ENCODE results near the gene NRROS. TPM values are rescaled to one million over a fixed set of nuclear protein-coding genes. Genes with fewer than 3 reads are reported as not detected.

The NRROS gene
- total RNA-seq, 1 donor from 2014 or later: 1.5 TPM

GRCh38 chr3:196697270-196697669 lies 57.8 kb downstream of the NRROS start:
- H3K36me3 Mint-ChIP-seq (ENCODE audit: low read depth): no peaks in the 10 kb centered on the region
- no peaks in the 10 kb centered on the region for H3K4me1 Mint-ChIP-seq
- DNase-seq (ENCODE audit: low read depth, low spot score): no peak
- no peaks in the 10 kb centered on the region for H3K9me3 Mint-ChIP-seq
- no peak overlapping the region for H3K27ac Mint-ChIP-seq (ENCODE audit: unreplicated experiment)
- H3K27me3 Mint-ChIP-seq (ENCODE audit: low read depth): no peaks in the 10 kb centered on the region
- no peak overlapping the region for H3K4me3 Mint-ChIP-seq
- TF ChIP-seq CTCF (conservative IDR thresholded peaks at IDR 0.05): no peak

GRCh38 chr3:196699749-196700148 lies 60.3 kb downstream of the NRROS start:
- Mint-ChIP-seq H3K4me1 (no peaks in the 10 kb centered on the region), H3K4me3 (no peak overlapping the region), H3K9me3 (no peaks in the 10 kb centered on the region), H3K27ac (ENCODE audit: unreplicated experiment) (no peak overlapping the region), H3K36me3 (ENCODE audit: low read depth) (no peaks in the 10 kb centered on the region), H3K27me3 (ENCODE audit: low read depth) (no peaks in the 10 kb centered on the region)
- DNase-seq (ENCODE audit: low read depth, low spot score): no peak
- no peak for TF ChIP-seq CTCF (conservative IDR thresholded peaks at IDR 0.05)

GRCh38 chr3:196700801-196701200 lies 61.3 kb downstream of the NRROS start:
- no peak overlapping the region for H3K4me3 Mint-ChIP-seq
- H3K36me3 Mint-ChIP-seq (ENCODE audit: low read depth): no peaks in the 10 kb centered on the region
- DNase-seq (ENCODE audit: low read depth, low spot score): no peak
- no peaks in the 10 kb centered on the region for H3K4me1 Mint-ChIP-seq
- H3K9me3 Mint-ChIP-seq: no peaks in the 10 kb centered on the region
- no peaks in the 10 kb centered on the region for H3K27me3 Mint-ChIP-seq (ENCODE audit: low read depth)
- TF ChIP-seq CTCF (conservative IDR thresholded peaks at IDR 0.05): no peak
- H3K27ac Mint-ChIP-seq (ENCODE audit: unreplicated experiment): no peak overlapping the region

- H3K27ac Mint-ChIP-seq (ENCODE audit: unreplicated experiment): no peak overlapping the region
- H3K27me3 Mint-ChIP-seq (ENCODE audit: low read depth): no peaks in the 10 kb centered on the region
- DNase-seq (ENCODE audit: low read depth, low spot score): no peak
- no peaks in the 10 kb centered on the region for H3K36me3 Mint-ChIP-seq (ENCODE audit: low read depth)
- no peak for TF ChIP-seq CTCF (conservative IDR thresholded peaks at IDR 0.05)
- H3K4me3 Mint-ChIP-seq: no peak overlapping the region
- H3K9me3 Mint-ChIP-seq: no peaks in the 10 kb centered on the region
- peaks cover 1% of the 10 kb centered on the region for H3K4me1 Mint-ChIP-seq
Observed at GRCh38 chr3:196706327-196706726, 66.8 kb downstream of the NRROS start.

GRCh38 chr3:196706731-196707130 lies 67.2 kb downstream of the NRROS start:
- peaks cover 5% of the 10 kb centered on the region for H3K4me1 Mint-ChIP-seq
- TF ChIP-seq CTCF (conservative IDR thresholded peaks at IDR 0.05): no peak
- no peak overlapping the region for H3K27ac Mint-ChIP-seq (ENCODE audit: unreplicated experiment)
- no peaks in the 10 kb centered on the region for H3K27me3 Mint-ChIP-seq (ENCODE audit: low read depth)
- no peaks in the 10 kb centered on the region for H3K36me3 Mint-ChIP-seq (ENCODE audit: low read depth)
- no peaks in the 10 kb centered on the region for H3K9me3 Mint-ChIP-seq
- H3K4me3 Mint-ChIP-seq: no peak overlapping the region
- no peak for DNase-seq (ENCODE audit: low read depth, low spot score)

- Mint-ChIP-seq H3K9me3 (no peaks in the 10 kb centered on the region), H3K4me1 (peaks cover 7% of the 10 kb centered on the region), H3K27me3 (ENCODE audit: low read depth) (no peaks in the 10 kb centered on the region), H3K36me3 (ENCODE audit: low read depth) (no peaks in the 10 kb centered on the region), H3K4me3 (no peak overlapping the region), H3K27ac (ENCODE audit: unreplicated experiment) (no peak overlapping the region)
- DNase-seq (ENCODE audit: low read depth, low spot score): no peak
- TF ChIP-seq CTCF (conservative IDR thresholded peaks at IDR 0.05): no peak
Observed at GRCh38 chr3:196707566-196707965, 68.1 kb downstream of the NRROS start.

Measured in neural crest cell (in vitro differentiated cells).